A549 (cell line): ENCODE measurements around the gene FAM241B. TPM values are rescaled to one million over a fixed set of nuclear protein-coding genes. Genes with fewer than 3 reads are reported as not detected.

Experiments
- ATAC-seq, 2 experiments: fragments of 200-7000 bp in 1 of 2; fragments of >200 bp in 1 of 2; cut with Nextera tagmentation in 1 of 2; cut with Tn5 transposase in 1 of 2; 3 replicates each; pipeline versions ENCODE4 v1.8.0 to v1.9.1; 2018 to 2020; ENCODE audit warnings: mild to moderate bottlenecking in 1 of 2, moderate library complexity in 1 of 2
- CTCF ChIA-PET: fragments of 300-600 bp; sonication (Branson Sonifier 250); formaldehyde crosslinking; extraction: SDS; loops from one replicate; lab custom pipeline; 2021; ENCODE audit warnings: antibody characterized with exemption, inconsistent platforms; lab: Yijun Ruan, JAX
- POLR2A ChIA-PET: fragments of 350-600 bp; formaldehyde crosslinking; extraction: SDS; loops from one replicate; lab custom pipeline; 2021; ENCODE audit warnings: antibody characterized with exemption, inconsistent platforms; lab: Yijun Ruan, JAX
- DNase-seq, 2 experiments: peaks; one replicate each; pipeline versions ENCODE4 v3.0.0 to v3.0.0-alpha.2; 2011 to 2016; ENCODE audit warnings: low read depth in 1 of 2, low spot score in 1 of 2
- FAIRE-seq: peaks from 2 replicates; lab custom pipeline; 2011; peaks lifted over from hg19 to GRCh38; lab: Jason Lieb, UNC
- H3K27ac ChIP-seq, 2 experiments: fragments of >200 bp; sonication (Bioruptor Twin); formaldehyde crosslinking; 3 replicates each; pipeline ENCODE4 v1.5.1; 2016 to 2017
- H3K4me1 ChIP-seq: fragments of >200 bp; sonication (Bioruptor Twin); formaldehyde crosslinking; 3 replicates; pipeline ENCODE4 v1.6.1; 2016
- H3K4me2 ChIP-seq: fragments of >200 bp; sonication (Bioruptor Twin); formaldehyde crosslinking; 3 replicates; pipeline ENCODE4 v1.6.1; 2016
- H3K4me3 ChIP-seq: fragments of >200 bp; sonication (Bioruptor Twin); formaldehyde crosslinking; 3 replicates; pipeline ENCODE4 v1.5.1; 2016
- H3K9me3 ChIP-seq: fragments of >200 bp; sonication (Bioruptor Twin); formaldehyde crosslinking; 3 replicates; pipeline ENCODE4 v1.6.1; 2016
- ATOH8 ChIP-seq: fragments of 250-450 bp; sonication (Bioruptor Pico); IDR thresholded peaks from 2 replicates; pipeline ENCODE4 v1.5.0; 2020; ENCODE audit warnings: low read depth, mild to moderate bottlenecking, moderate library complexity
- CBX2 ChIP-seq: fragments of 200-600 bp; sonication (generic); IDR thresholded peaks from 2 replicates; pipeline ENCODE4 v1.6.1; 2016; ENCODE audit warnings: low read depth, mild to moderate bottlenecking, borderline replicate concordance
- E2F6 ChIP-seq: IDR thresholded peaks from 2 replicates; pipeline ENCODE4 v1.6.1; 2012; ENCODE audit warnings: low read depth, borderline replicate concordance
- EHMT2 ChIP-seq: fragments of 200-600 bp; sonication (generic); IDR thresholded peaks from 2 replicates; pipeline ENCODE4 v1.6.1; 2016; ENCODE audit warnings: antibody characterized with exemption, low read depth, mild to moderate bottlenecking, moderate library complexity
- EP300 ChIP-seq, 2 experiments: fragments of >200 bp; sonication (Bioruptor Twin); formaldehyde crosslinking; IDR thresholded peaks; 2 replicates in 1 of 2; 3 replicates in 1 of 2; pipeline ENCODE4 v1.6.1; 2016 to 2017
- FOSB ChIP-seq: fragments of 250-450 bp; sonication (Bioruptor Pico); IDR thresholded peaks from 2 replicates; pipeline ENCODE4 v1.5.0; 2020; ENCODE audit warnings: mild to moderate bottlenecking, moderate library complexity
- FOXS1 ChIP-seq: fragments of 250-450 bp; sonication (Bioruptor Pico); IDR thresholded peaks from 2 replicates; pipeline ENCODE4 v1.5.0; 2020; ENCODE audit warnings: mild to moderate bottlenecking, moderate library complexity
- HDAC2 ChIP-seq: fragments of 200-600 bp; sonication (generic); IDR thresholded peaks from 2 replicates; pipeline ENCODE4 v1.6.1; 2016
- HEYL ChIP-seq: fragments of 250-450 bp; sonication (Bioruptor Pico); IDR thresholded peaks from 2 replicates; pipeline ENCODE4 v1.8.0; 2021; ENCODE audit warnings: mild to moderate bottlenecking, moderate library complexity
- HOXA7 ChIP-seq: fragments of 250-450 bp; sonication (Bioruptor Pico); IDR thresholded peaks from 2 replicates; pipeline ENCODE4 v1.5.0; 2020; ENCODE audit warnings: mild to moderate bottlenecking, moderate library complexity
- HOXB5 ChIP-seq: fragments of 250-450 bp; sonication (Bioruptor Pico); IDR thresholded peaks from 2 replicates; pipeline ENCODE4 v1.5.0; 2020; ENCODE audit warnings: mild to moderate bottlenecking, moderate library complexity
- JUN ChIP-seq, 2 experiments: fragments of >200 bp; sonication (Bioruptor Twin); formaldehyde crosslinking; IDR thresholded peaks; 2 replicates in 1 of 2; 3 replicates in 1 of 2; pipeline ENCODE4 v1.6.1; 2016 to 2017
- MAX ChIP-seq: IDR thresholded peaks from 2 replicates; pipeline ENCODE4 v1.6.1; 2012
- MAZ ChIP-seq: fragments of 150-350 bp; IDR thresholded peaks from 2 replicates; pipeline ENCODE4 v1.6.1; 2014; ENCODE audit warnings: antibody characterized with exemption, low read depth, low read length, borderline replicate concordance
- PHF8 ChIP-seq: fragments of 200-600 bp; sonication (generic); IDR thresholded peaks from 2 replicates; pipeline ENCODE4 v1.6.1; 2016; ENCODE audit warnings: low read depth, mild to moderate bottlenecking, antibody characterized with exemption, moderate library complexity, borderline replicate concordance
- POLR2A ChIP-seq: IDR thresholded peaks from 2 replicates; pipeline ENCODE4 v1.6.1; 2012; ENCODE audit warnings: mild to moderate bottlenecking, low read length
- POLR2AphosphoS2 ChIP-seq: conservative IDR thresholded peaks from 2 replicates; pipeline ENCODE4 v1.6.1; 2012; ENCODE audit warnings: low read length, improper control_type of control experiment, inconsistent platforms
- RAD21 ChIP-seq, 2 experiments: fragments of >200 bp in 1 of 2; sonication (Bioruptor Twin) in 1 of 2; formaldehyde crosslinking in 1 of 2; IDR thresholded peaks in 1 of 2; conservative IDR thresholded peaks in 1 of 2; 2 replicates in 1 of 2; 3 replicates in 1 of 2; pipeline ENCODE4 v1.6.1; 2012 to 2018; ENCODE audit warnings: inconsistent platforms in 1 of 2
- RFX5 ChIP-seq: fragments of 450-650 bp; IDR thresholded peaks from 2 replicates; pipeline ENCODE4 v1.7.1; 2014; ENCODE audit warnings: antibody characterized with exemption, mild to moderate bottlenecking, moderate library complexity
- RNF2 ChIP-seq: fragments of 200-600 bp; sonication (generic); IDR thresholded peaks from 2 replicates; pipeline ENCODE4 v1.6.1; 2016; ENCODE audit warnings: low read depth, mild to moderate bottlenecking, antibody characterized with exemption, moderate library complexity, borderline replicate concordance
- SMC3 ChIP-seq: fragments of >200 bp; sonication (Bioruptor Twin); formaldehyde crosslinking; IDR thresholded peaks from 3 replicates; pipeline ENCODE4 v1.6.1; 2018; ENCODE audit warnings: inconsistent platforms
- SREBF2 ChIP-seq: fragments of 450-650 bp; IDR thresholded peaks from 2 replicates; pipeline ENCODE4 v1.6.1; 2014; ENCODE audit warnings: mild to moderate bottlenecking, moderate library complexity
- TFCP2L1 ChIP-seq: fragments of 250-450 bp; sonication (Bioruptor Pico); IDR thresholded peaks from 2 replicates; pipeline ENCODE4 v1.5.0; 2021; ENCODE audit warnings: mild to moderate bottlenecking
- TP53 ChIP-seq: fragments of 250-450 bp; sonication (Bioruptor Pico); IDR thresholded peaks from 2 replicates; pipeline ENCODE4 v1.5.0; 2021; ENCODE audit warnings: mild to moderate bottlenecking, moderate library complexity
- USF2 ChIP-seq: fragments of 450-650 bp; IDR thresholded peaks from 2 replicates; pipeline ENCODE4 v1.6.1; 2014; ENCODE audit warnings: antibody characterized with exemption
- ZFP36 ChIP-seq: fragments of 450-650 bp; IDR thresholded peaks from 2 replicates; pipeline ENCODE4 v1.6.1; 2014; ENCODE audit warnings: borderline replicate concordance; ENCODE audit not compliant: partially characterized antibody
- ZSCAN20 ChIP-seq: fragments of 250-450 bp; sonication (Bioruptor Pico); IDR thresholded peaks from 2 replicates; pipeline ENCODE4 v1.8.0; 2022; ENCODE audit warnings: mild to moderate bottlenecking, moderate library complexity
- WGBS: methylation state at CpG from one replicate; pipeline ENCODE4 v1.1.6; 2017; ENCODE audit errors: missing lambda C conversion rate; 5-methylcytosine and 5-hydroxymethylcytosine counted together
- polyA plus RNA-seq, 4 experiments: library from polyadenylated mRNA; depleted of rRNA in 3 of 4; stranded (reverse); fragments of >200 nt; fragmentation: RNase III in 1 of 4; extraction: RNeasy Plus Mini Kit Qiagen cat#74134 plus additional on column Dnase treatment in 1 of 4; gene quantifications; 2 replicates in 3 of 4; 3 replicates in 1 of 4; pipeline ENCODE4 v1.2.3, GENCODE V29; 2011 to 2017

Gene FAM241B
- polyA plus RNA-seq, 2 of the 4 experiments (the other 2 are of a cell fraction), result 22.8 to 23.8 TPM

GRCh38 chr10:69653561-69653960 lies 23.5 kb downstream of the FAM241B start:
- Histone ChIP-seq H3K4me3 (no peak overlapping the region), H3K9me3 (no peaks in the 10 kb centered on the region), H3K4me1 (no peaks in the 10 kb centered on the region), H3K4me2 (no peak overlapping the region), H3K27ac (no peak overlapping the region)
- TF ChIP-seq ZSCAN20 (CRISPR knock-in tag), result no peak
- no peak for TF ChIP-seq ATOH8 (CRISPR knock-in tag)
- TF ChIP-seq FOSB, result no peak
- TF ChIP-seq FOXS1 (CRISPR knock-in tag), result no peak
- TF ChIP-seq RAD21 (conservative IDR thresholded peaks at IDR 0.05 in 1 of 2, IDR thresholded peaks at IDR 0.05 in 1 of 2), result no peak
- no peak for TF ChIP-seq TFCP2L1 (CRISPR knock-in tag)
- TF ChIP-seq SMC3, result no peak
- TF ChIP-seq CBX2, result no peak
- no peak for TF ChIP-seq HOXB5 (CRISPR knock-in tag)
- TF ChIP-seq E2F6, result no peak
- TF ChIP-seq TP53 (CRISPR knock-in tag), result no peak
- TF ChIP-seq HEYL (CRISPR knock-in tag), result no peak
- TF ChIP-seq RFX5, result no peak
- TF ChIP-seq POLR2AphosphoS2, result no peak
- TF ChIP-seq POLR2A, result no peak
- no peak for TF ChIP-seq ZFP36
- no peak for TF ChIP-seq EP300 (IDR thresholded peaks at IDR 0.05)
- no peak for TF ChIP-seq JUN (IDR thresholded peaks at IDR 0.05)
- WGBS, result 43% methylated on average over 4 of the region's 6 CpGs
- DNase-seq (no peak), FAIRE-seq (no peak), ATAC-seq (no peak)
- ChIA-PET CTCF (interaction anchor here (0.7 to 26.8 kb wide), 8 partner anchors 8 to 262 kb away, joined by 3 to 331 read pairs (median 4); no protein-coding TSS in a partner anchor), POLR2A (no interaction called here)

- CTCF ChIA-PET, result interaction anchor here (0.7 to 26.8 kb wide), 5 partner anchors 12 to 303 kb away, joined by 3 to 331 read pairs (median 5); no protein-coding TSS in a partner anchor
- WGBS, result 75% methylated on average over 17 of the region's 20 CpGs
These were observed 25.2 kb downstream of the FAM241B start for GRCh38 chr10:69655124-69655867.

More at GRCh38 chr10:69655124-69655867, 25.2 kb downstream of the FAM241B start:
- H3K4me2 ChIP-seq, result no peak overlapping the region
- FAIRE-seq (no peak), ATAC-seq (no peak), DNase-seq (no peak)
- H3K9me3 ChIP-seq, result no peaks in the 10 kb centered on the region
- no peak overlapping the region for H3K27ac ChIP-seq
- POLR2A ChIA-PET, result no interaction called here
- no peaks in the 10 kb centered on the region for H3K4me1 ChIP-seq
- H3K4me3 ChIP-seq, result no peak overlapping the region
- TF ChIP-seq MAZ (no peak), SREBF2 (no peak), ZFP36 (no peak), EHMT2 (no peak), HOXB5 (CRISPR knock-in tag) (no peak), USF2 (no peak), HOXA7 (CRISPR knock-in tag) (no peak), EP300 (IDR thresholded peaks at IDR 0.05) (no peak), HDAC2 (no peak), RNF2 (no peak), CBX2 (no peak), FOSB (no peak), PHF8 (no peak), JUN (IDR thresholded peaks at IDR 0.05) (no peak), MAX (no peak)
